SK-N-DZ (cell line): ENCODE data around the gene PLSCR3.

Source experiments
- DNase-seq: peaks from one replicate; pipeline ENCODE4 v3.0.0-alpha.2; 2015; ENCODE audit warnings: low spot score

Gene PLSCR3

GRCh38 chr17:7426896-7427489 is 32.7 kb upstream of the PLSCR3 start:
- DNase-seq, result no peak

GRCh38 chr17:7426203-7426863 is 32.0 kb upstream of the PLSCR3 start:
- DNase-seq, result no peak

- no peak for DNase-seq
These were observed 31.4 kb upstream of the PLSCR3 start for GRCh38 chr17:7425756-7426155.

- DNase-seq, result no peak
These were observed 31.0 kb upstream of the PLSCR3 start, which contains the start of gene SPEM2 for GRCh38 chr17:7425316-7425715. SPEM2 (plus strand) TSS chr17:7425616; CDS start chr17:7425689, 73 bp downstream.

- DNase-seq, result no peak
These were observed 29.4 kb upstream of the PLSCR3 start for GRCh38 chr17:7423679-7424078.

- no peak for DNase-seq
These were observed 26.9 kb upstream of the PLSCR3 start for GRCh38 chr17:7421186-7421585.

GRCh38 chr17:7419819-7420610 is 25.7 kb upstream of the PLSCR3 start, which contains the start of gene SPEM1:
SPEM1 (plus strand) TSS chr17:7420324; CDS start chr17:7420385, 61 bp downstream.
- DNase-seq, result peak; percentile 68

- DNase-seq, result no peak
These were observed 24.3 kb upstream of the PLSCR3 start for GRCh38 chr17:7418472-7419152.

- DNase-seq, result no peak
These were observed 22.8 kb upstream of the PLSCR3 start for GRCh38 chr17:7417056-7417655.

GRCh38 chr17:7416323-7416722 is 22.0 kb upstream of the PLSCR3 start:
- no peak for DNase-seq

GRCh38 chr17:7415784-7416183 is 21.5 kb upstream of the PLSCR3 start:
- no peak for DNase-seq

GRCh38 chr17:7414837-7415236 is 20.5 kb upstream of the PLSCR3 start:
- no peak for DNase-seq

- DNase-seq, result no peak
These were observed 19.1 kb upstream of the PLSCR3 start for GRCh38 chr17:7413346-7413985.

- DNase-seq, result no peak
These were observed 17.1 kb upstream of the PLSCR3 start for GRCh38 chr17:7411427-7411750.

GRCh38 chr17:7410634-7411426 is 16.5 kb upstream of the PLSCR3 start:
- no peak for DNase-seq

- no peak for DNase-seq
These were observed 15.4 kb upstream of the PLSCR3 start for GRCh38 chr17:7409716-7410115.

- DNase-seq, result no peak
These were observed 14.5 kb upstream of the PLSCR3 start for GRCh38 chr17:7408863-7409262.

- no peak for DNase-seq
These were observed 14.0 kb upstream of the PLSCR3 start for GRCh38 chr17:7408252-7408727.

GRCh38 chr17:7407485-7408251 is 13.3 kb upstream of the PLSCR3 start, which contains the start of gene NLGN2:
NLGN2 (plus strand) TSS chr17:7407845; CDS start chr17:7408256, 411 bp downstream.
- DNase-seq, result no peak
